ENCODE data around the gene KLHL40.

The KLHL40 gene

DNA sequence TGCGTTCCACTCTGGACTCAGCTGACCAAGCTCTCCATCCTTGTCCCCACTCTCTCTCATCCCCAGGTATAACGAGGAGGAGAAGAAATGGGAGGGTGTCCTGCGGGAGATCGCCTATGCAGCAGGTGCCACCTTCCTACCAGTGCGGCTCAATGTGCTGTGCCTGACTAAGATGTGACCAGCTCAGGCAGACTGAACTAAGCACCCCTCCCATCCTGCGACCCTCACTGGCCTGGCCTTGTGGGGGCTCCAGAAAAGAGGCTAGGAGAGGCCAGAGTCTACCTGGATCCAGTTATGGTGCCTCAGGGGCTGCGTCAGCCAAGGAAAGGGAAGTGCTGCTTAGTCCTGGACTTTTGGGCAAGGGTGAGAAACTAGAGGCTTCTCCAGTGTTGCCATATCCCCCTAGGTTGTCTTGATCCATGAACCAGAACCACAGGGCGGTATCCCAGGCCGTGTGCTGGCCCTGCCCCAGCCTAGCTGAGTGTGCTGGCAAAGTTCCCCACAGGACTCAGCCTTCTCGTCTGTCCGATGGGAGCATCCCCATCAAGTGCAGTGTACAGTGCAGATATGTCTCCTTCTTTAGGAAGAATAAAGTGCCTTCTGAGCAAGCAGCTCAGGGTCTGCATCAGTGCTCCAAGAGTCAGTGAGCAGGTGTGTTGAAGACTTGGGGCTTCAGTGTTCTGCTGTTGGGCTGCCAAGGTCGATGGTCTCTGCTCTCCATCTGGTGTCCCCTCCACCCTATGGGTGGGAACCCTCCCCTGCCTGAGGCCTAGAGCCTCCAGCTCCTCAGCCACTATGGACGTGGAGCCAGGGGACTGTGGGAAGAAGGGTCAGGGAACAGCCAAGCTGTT is 6.7 kb downstream of the KLHL40 start:
- no peak for DNase-seq

DNA sequence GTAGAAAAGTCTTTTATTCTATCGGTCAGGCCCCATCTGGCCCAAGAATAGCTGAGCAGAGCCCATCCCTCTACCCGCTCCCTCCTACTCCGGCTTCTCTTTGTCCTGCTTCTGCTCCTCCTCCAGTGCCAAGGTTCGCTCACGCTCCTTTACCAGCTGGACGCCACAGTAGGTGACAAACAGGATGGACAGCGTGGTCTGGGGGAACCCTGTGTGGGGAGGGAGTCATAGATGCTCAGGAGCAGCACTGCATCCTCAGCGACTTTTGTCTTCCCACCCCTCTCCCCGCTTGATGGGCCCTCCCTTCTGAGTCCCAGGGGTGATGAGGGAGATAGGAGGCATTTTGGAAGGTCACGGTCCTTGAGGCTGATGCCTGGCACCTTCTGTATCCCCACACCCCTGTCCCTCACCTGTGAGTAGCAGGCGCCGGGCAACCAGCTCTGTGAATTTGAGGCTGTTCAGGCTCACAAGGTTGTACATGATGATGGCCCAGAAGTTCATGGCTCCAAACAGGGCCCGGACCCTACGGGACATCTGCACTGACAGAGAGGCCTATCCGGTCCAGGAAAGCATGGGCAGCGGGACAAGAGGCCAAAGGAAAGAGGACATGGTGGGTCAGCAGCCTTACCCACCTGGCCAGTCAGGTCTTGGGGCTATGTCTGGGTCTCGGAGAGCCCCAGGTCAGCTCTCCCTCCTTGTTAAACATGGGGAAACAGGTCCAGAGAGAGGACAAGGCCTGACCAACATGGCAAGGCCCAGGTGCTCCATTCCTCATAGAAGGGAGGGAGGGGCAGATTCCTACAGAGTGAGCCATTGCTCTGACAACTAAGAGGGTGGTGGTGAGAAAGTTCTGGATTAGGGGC is 7.6 kb downstream of the KLHL40 start:
- DNase-seq: no peak

DNA sequence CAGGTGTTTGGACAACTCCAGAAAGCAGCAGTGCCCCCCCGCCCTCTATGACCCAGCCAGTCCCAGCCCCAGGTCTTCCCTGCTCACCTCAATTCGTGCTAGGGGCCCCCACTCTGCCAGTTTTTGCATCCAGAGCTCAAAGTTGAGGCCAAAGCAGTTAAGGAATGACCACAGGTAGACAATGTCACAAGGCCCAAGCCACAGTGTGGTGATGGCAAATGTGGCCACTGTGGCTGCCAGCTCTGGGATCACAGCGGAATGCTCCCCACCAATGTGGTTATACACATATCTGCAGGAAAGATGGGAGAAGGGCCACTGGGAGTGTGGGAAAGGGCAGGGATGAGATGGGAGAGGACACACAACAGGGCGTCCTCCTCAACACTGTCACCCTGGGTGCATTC is 8.2 kb downstream of the KLHL40 start:
- no peak for DNase-seq

DNA sequence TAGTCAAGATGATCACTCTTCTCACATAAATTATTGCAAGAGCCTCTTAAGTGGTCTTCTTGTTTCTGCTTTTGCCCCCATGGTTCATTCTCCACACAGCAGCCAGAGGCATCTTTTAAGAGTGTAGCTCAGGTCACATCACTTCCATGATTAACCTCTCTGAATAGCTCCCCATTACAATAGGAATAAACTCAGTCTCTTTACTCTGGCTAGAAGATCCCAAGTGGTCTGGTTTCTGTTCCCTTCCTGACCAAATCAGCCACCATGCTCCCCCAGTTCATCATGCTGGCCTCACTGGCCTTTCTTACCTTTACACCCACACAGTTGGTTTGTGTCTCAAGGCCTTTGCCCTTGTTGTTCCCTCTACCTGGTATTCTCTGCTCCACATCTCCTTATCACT is 9.0 kb downstream of the KLHL40 start:
- DNase-seq: no peak

DNA sequence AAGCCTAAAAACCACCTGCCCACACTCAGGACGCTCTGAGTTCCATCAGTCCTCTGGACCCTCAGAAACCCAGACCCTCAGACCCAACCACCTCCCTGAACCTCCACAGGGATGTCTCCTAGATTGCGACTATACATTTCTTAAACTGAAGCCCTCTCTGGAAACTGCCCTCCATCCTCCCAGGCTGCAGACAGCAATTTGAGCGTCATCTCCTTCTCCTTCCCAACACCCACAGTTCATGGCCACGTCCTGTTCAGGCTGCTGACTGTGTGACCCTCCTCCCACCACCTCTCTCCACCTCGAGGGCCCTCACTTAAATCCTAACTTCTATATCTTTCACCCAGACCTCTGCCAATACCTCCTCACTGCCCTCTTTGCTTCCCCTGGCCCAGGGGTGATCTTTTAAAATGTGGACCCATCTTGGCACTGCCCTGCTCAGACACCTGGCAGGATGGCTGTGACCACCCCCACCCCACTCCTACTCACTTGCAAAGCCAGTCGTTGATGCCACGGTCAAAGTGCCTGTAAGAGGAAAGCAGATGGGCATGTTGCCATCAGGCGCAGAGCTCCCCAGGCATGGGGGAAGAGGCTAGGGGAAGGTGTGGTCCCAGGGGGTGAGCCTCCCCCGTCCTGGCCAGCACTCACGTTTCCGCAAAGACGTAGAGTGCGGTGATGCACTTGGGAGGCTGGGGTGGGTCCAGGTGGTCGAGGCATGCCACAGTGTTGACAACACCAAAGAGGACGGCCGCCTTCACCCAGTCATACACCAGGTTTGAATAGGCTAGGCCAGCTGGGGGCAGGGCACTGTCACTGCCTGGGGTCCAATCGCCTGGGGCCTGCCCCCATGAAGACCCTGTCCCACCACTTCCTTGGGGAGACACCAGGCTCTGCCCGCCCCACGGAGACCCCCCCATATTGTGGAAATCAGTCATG is 11.3 kb downstream of the KLHL40 start:
- no peak for DNase-seq

DNA sequence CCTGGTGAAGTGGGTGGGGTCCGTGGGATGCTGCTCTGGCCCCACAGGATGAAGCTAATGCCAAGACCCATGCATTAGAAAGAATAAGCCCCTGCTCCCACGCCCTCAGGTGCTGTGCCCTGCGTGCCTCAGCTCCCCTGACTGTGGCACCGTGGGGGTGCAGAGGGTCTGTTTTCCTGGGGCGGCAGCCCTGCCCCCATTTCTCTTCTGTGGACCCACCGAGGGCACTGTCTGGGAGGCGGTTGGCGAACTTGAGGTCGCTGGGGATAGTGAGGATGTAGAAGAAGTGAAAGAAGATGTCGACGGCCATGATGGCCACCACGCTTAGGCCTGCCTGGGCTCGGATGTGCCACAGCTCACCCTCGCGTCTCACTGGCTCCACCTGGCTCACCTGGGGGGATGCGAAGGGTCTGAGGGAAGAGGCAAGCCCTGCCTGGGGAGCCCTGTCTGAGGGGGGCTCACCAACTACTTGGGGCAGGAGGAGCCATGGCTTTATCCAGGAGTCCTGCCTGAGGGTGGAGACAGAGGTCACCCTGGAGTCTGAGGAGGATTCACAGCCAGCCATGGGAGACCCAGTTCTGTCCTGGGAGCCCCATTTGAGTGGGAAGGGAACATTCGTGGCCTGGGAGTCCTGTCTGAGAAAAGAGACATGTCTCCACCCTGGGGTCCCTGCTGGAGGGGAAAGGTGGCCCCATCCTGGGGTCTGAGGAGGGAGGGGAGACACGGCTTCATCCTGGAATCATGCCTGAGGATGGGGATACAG is 12.1 kb downstream of the KLHL40 start:
- DNase-seq: no peak

DNA sequence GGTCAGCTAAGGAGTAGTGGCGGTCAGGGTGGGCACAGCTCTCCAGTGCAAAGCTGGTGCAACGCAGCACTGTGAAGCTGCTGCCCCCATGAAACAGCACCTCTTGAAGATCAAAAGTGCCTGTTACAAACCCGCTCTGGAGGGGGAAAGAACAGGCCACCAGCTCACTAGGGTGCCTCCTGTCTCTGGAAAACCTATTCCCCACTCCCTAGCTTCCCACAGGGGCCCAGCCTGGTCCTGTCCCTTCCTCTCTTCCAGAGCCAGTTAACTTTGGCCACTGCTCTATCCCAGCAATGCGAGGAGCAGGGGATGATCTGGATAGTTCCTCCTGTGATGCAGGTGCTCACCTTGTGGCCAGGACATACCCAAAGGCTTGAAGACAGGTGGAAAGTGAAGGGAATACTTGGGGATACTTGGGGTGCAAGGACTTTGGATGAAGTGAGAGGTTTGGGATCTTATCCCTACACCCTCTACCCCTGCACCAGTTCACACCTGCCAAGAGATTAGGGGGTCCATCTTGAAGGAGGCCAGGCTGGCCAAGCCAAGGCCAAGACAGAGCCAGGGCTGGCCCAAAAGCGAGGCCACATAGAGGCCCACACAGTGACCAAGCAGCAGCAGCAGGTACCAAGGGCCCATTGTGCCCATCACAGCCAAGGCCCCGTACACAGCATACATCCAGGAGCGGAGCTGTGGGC is 13.0 kb downstream of the KLHL40 start:
- no peak for DNase-seq

DNA sequence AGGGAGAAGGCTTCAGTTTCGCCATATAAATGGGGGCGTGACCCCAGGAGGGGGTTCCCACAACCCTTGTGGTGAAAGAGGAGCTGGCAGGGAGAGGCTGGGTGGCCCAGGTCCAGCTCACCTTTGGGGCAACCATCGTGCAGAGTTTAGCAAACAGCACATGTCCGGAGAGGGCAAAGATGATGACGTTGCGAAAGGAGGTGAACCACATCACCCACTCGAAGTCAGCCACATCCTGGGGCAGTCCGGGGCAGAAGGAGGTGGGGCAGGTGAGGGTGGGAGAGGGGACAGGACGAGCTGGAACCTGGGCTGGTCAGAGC is 13.5 kb downstream of the KLHL40 start:
- no peak for DNase-seq

DNA sequence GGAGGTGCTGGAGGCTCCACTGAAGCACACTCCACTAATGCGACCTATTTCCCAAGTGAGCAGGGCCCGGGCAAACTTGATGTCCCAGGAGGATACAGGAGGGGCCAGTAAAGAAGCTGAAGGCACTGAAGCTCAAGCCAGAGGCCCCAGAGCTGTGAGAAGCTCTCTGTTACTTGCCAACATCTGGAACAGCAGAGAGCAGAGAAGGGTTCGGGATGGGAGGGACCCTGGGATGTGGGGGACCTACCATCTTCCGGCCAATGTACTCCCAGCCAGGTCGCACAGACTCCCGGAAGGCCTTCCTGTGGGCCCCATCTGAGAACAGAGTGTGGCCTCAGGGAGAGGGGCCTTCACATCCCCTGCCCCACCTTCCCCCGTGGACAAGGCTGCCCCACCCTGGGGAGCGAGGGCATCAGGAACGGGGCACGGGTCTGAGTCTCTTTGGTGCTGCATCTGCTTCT is 14.2 kb downstream of the KLHL40 start:
- DNase-seq: no peak

DNA sequence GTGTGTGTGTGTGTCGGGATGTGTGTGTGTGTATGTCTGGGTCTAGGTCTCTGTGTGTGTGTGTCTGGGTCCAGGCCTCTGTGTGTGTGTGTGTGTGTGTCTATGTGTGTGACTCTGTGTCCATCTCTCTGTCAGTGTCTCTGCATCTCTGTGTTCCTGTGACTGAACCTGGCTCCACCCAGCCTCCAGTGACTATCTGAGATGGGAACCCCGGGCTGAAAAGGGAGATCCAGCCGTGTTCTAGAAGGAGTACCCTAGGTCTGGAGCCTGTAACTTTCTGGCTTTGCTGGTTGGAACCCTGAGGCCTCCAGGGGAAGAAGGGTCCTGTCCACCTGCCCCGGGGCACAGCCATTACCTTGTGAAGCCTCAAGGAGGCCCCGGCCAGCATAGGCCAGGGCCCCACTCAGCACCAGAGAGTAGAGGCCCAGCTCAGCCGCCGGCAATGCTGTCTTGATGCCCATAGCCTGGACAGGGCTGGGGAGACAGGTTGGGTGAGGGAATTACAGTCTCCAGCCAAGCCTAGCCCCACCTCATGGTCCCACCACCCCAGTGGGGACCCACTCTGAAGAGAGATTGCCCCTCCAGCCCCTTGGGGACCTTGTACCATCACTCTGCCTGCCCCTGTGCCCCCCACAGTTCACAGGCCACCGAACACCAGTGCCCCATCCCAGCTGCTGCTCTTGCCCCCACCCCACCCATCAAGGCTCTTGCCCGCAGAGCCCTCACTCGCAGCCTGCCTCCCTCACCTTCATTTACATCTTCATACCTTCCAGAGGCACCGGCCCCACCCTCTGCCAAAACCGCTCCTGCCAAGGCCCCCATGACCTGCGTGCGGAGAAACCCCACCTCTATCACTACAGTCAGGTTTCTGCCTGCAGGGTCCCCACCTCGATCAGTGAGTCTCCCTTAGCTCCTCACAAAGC is 15.3 kb downstream of the KLHL40 start:
- no peak for DNase-seq

DNA sequence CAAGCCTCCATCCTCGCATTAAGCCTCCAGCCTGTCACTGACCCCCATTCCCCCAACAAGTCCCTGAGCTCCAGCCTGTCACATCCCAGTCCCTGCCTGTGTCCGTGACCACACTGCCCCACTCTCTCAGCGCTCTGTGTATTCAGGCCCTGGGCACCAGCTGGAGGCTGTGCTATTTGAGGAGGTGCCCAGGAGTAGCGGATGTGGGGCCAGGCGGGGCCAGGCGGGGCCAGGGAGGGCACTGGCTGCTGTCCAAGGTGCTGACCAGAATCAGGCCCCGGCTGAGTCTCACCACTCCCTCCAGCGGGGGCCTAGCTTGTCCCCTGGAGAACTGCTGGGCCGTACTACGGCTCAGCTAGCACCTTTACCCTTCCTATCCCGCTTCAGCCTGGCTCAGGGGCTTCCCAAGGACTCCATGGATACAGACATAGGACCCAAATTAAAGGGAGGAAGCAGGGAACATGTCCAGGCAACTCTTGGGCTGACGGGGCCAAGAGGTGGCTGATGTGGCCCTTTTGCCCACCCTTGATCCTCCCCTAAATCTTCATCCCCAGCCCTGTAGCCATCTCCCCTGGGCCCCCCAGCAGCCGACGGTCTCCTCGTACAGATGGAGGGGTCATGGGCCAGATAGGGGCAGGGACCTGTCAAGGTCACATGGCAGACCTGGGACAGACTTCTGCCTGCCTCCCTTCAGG is 16.2 kb downstream of the KLHL40 start:
- DNase-seq: peak; percentile 58

DNA sequence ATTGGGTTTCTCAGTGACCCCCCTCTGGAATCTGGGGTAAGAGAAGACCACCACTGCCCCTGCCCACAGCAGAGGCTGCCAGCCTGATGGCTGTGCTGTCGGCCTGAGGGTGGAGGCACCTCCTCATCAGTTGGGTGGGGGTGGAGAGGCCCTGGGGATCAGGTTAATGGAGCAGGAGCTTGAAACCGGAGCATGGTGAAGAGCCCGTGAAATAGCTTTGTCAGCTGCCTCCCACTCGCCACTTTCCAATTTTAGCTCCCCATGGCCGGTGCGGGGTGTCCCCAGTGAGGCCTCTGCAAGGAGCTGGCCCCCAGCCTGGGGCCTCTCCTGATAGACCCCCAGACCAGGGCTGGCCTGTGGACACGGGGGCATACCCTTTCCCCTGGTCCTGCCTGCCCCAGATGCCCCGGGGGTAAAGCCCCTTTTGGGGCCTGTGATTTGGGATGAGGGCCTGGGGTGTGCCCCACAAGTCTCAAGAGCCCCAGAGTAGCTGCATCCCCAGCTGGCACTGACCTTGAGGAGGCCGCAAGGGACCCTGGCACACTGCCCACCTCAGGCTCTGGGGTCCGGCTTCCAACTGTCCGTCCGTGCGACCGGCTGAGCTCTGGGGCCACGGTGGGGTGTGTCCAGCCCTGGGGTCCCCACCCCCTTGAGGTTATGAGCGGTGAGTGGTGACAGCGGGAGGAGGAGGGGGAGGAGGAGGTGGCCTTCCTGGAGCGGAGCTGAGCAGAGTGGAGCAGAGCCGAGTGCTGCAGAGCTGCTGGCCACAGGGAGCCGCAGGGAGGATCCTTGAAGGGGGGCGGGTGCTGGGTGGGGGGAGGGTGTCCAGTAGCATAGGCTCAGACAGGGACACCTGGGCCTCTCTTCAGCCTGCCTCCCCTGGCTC is 17.0 kb downstream of the KLHL40 start, which contains the start of gene HHATL:
HHATL (minus strand) TSS at position 733 of the 886 bp plus-strand sequence. CDS start 1,972 bp downstream, outside the sequence.
- no peak for DNase-seq

DNA sequence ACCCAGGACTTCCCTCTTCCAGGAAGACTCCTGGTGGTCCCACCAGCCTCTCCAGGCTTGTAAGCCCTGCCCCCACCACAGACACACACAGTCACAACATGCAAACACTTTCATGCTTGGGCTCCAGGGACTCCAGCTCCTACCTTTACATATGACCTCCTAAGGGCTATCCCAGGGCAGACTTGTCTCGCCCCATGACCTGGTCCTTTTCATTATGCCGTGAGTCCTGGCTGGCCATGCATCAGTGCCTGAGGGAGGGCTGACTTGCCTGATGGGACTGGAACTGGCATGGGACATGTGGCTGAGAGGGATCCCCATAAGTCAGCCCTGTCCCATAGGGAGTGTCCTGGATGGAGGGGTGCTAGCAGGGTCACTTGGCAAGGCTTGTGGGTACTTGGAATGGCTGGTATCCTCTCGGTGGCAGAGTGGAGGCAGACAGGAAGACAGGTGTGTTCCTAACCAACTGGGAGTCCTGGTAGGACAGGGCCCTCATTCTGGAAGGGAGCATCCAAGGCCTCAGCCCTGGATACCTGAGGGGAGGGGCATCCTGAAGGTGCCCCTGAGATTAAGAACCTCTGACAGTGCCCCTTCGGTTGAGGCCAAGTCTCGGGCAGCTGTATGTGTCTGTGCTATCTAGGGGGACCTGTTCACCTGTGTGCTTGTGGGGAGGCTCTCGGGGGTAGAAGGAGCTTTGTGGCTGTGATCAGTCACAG is 17.8 kb downstream of the KLHL40 start:
- DNase-seq: no peak

DNA sequence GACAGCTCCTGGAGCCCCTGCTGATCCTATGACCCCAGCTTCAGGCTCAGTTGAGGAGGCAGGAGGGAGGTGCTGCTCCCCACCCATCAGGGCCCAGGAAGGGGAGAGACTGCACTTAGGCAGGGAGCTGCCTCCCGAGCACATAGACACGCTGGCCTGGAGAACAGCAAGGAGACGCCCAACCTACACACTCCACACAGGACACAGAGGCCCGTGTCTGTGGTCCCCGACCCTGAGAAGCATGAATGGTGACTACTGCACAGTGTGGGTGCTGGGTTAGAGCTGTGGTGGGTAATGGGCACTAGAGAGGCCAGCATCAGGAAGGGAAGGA is 18.3 kb downstream of the KLHL40 start:
- DNase-seq: no peak

DNA sequence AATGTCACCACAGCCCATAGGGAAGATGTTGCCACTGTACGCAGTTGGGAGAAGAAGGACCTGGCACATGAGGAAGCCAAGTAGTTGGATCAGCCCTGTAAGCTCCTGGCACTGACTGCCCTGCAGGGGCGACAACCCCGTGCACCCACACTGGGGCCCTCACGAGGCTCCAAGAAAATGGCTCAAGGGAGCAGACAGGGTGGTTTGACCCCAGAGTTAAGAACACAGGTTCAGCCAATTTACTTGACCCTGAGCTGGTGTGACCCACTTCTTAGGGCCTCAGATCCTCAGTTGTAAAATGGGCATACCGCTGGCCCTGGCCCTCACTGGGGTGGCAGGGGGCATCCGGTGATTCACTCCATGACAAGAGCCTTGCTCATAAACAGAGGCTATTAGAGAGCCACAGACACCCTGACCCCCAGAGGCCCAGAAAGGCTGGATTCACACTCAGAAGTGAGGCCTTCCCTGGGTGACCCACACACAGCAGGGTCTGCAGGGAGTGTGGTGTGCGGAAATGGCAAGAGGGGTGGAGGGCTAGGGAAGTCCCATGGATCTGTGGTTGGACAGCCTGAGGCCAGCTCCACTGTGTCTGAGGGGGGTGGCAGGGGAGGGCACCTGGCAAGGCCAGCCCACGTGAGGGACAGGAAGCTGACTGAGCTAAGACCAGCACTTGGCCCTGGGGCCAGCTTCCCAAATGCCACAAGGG is 19.0 kb downstream of the KLHL40 start:
- no peak for DNase-seq

DNA sequence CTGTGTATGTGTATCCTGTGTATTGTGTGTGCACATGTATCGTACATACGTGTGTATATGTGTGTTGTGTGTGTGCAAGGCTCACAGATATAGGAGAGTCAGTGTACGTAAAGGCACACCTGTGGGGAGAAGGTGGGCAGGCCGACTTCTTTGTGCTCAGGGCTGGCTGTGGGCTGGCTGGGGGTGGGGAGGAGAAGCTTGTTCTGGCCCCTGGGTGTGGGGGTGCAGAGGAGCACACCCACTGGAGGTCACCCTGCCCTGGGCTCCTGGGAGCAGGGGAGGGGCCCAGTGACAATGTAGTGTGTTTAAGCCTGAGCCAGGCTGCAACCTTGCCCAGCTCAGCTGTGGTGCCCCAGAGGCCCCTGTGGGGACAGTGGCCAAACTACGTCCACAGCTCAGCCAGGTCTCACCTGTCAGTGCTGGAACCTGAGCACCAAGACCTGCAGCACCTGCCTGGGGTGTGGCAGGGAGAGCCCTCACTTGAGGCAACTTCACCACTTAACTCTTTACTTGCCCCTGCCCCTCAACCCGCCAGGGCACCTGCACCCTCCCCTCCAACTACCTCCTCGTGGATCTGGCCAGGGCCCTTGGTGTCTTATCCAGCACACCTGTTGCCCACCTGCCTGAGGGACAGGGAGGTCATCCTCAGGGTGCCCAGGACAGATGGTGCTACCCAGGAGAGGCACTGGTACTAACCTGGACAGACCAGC is 19.9 kb downstream of the KLHL40 start:
- DNase-seq: no peak
